Esophagus muscularis mucosa (tissue), 4 donors: Measurements from ENCODE around the gene CNTN6. TPM values are rescaled to one million over a fixed set of nuclear protein-coding genes. Genes with fewer than 3 reads are reported as not detected.

Source experiments
- DNase-seq: peaks from one replicate; pipeline ENCODE4 v3.0.0-alpha.2; 2017; ENCODE audit errors: extremely low spot score
- H3K27ac ChIP-seq, 4 donors: fragments of 200-600 bp; sonication (generic); replicated peaks in 1 of 4; 1 replicate in 3 of 4; 2 replicates in 1 of 4; pipeline ENCODE4 v1.5.1; 2016 to 2019; ENCODE audit warnings: mild to moderate bottlenecking in 1 of 4
- H3K27me3 ChIP-seq, 4 donors: fragments of 200-600 bp; sonication (generic); one replicate each; pipeline versions ENCODE4 v1.5.1 to v1.6.0; 2016 to 2019
- H3K36me3 ChIP-seq, 4 donors: fragments of 200-600 bp; sonication (generic); one replicate each; pipeline ENCODE4 v1.5.1; 2016 to 2019
- H3K4me1 ChIP-seq, 4 donors: fragments of 200-600 bp; sonication (generic); one replicate each; pipeline ENCODE4 v1.5.1; 2016 to 2019
- H3K4me3 ChIP-seq, 4 donors: fragments of 200-600 bp; sonication (generic); 1 replicate in 2 of 4; 2 replicates in 2 of 4; pipeline ENCODE4 v1.5.1; 2016 to 2019; ENCODE audit warnings: mild to moderate bottlenecking in 4 of 4, moderate library complexity in 1 of 4
- H3K9me3 ChIP-seq, 4 donors: fragments of 200-600 bp; sonication (generic); 1 replicate in 3 of 4; 2 replicates in 1 of 4; pipeline ENCODE4 v1.5.1; 2016 to 2019
- EP300 ChIP-seq: sonication (generic); formaldehyde crosslinking; IDR thresholded peaks from one replicate; pipeline ENCODE4 v1.6.1; 2017; ENCODE audit warnings: antibody characterized with exemption
- POLR2A ChIP-seq: fragments of 450-650 bp; IDR thresholded peaks from one replicate; pipeline ENCODE4 v1.6.1; 2017; ENCODE audit warnings: antibody characterized with exemption, moderate library complexity, mild to moderate bottlenecking, low read depth
- POLR2AphosphoS5 ChIP-seq, 2 donors: sonication (generic); formaldehyde crosslinking; IDR thresholded peaks; one replicate each; pipeline ENCODE4 v1.6.1; 2017; ENCODE audit warnings: antibody characterized with exemption in 2 of 2
- WGBS: methylation state at CpG from one replicate; pipeline ENCODE4 v1.1.5; 2018; 5-methylcytosine and 5-hydroxymethylcytosine counted together
- intact Hi-C: fragments of 100-400 bp; cut with DNase I; formaldehyde crosslinking; loops from one replicate; pipeline ENCODE4 v1.15.1; 2023
- small RNA-seq, 3 donors: library from RNA; depleted of rRNA; stranded (forward); fragments of <200 nt; gene quantifications; one replicate each; pipeline ENCODE3, GENCODE V24; 2016
- total RNA-seq, 4 donors: library from RNA; depleted of rRNA; stranded (reverse); fragments of >200 nt; gene quantifications; one replicate each; pipeline versions ENCODE4 v1.1.0 to v1.2.1, GENCODE V29; 2016
- TF ChIP-seq, protein P1 (sequence below), 3 experiments: fragments of 200-600 bp in 2 of 3; fragments of 450-650 bp in 1 of 3; sonication (generic) in 2 of 3; IDR thresholded peaks; one replicate each; pipeline ENCODE4 v1.5.1; 2017 to 2019; ENCODE audit warnings: antibody characterized with exemption in 3 of 3, mild to moderate bottlenecking in 2 of 3, moderate library complexity in 1 of 3

The CNTN6 gene
- total RNA-seq, 4 donors from 2014 or later, result 0.06 to 0.83 (median 0.17) TPM; not detected in 1

DNA sequence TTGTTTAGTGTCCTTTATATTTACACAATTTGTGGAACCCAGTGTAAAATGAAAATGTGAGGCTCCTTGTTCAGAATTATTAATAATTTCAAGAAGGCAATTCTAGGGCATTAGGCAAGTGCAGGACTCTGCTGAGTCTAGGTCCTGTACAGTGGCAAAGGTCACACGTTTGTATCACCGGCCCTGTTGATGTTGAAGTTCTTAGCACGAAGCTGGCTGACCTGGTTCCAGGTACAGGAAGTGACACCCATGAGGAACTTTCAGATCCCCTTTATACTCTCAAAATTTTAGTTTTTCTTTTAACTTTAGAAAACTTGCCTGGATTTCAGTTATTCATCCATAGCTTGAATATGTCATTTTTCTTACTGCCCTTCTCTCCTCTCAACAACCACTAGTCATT is 349.4 kb downstream of the CNTN6 start:
- 93% methylated on average over 3 of the region's 3 CpGs for WGBS
- Histone ChIP-seq H3K4me1 (no peaks in the 10 kb centered on the region), H3K36me3 (no peaks in the 10 kb centered on the region), H3K27me3 (no peaks in the 10 kb centered on the region), H3K4me3 (no peak overlapping the region), H3K9me3 (no peaks in the 10 kb centered on the region), H3K27ac (no peak overlapping the region)
- no peak for TF ChIP-seq EP300
- TF ChIP-seq, protein P1, sequence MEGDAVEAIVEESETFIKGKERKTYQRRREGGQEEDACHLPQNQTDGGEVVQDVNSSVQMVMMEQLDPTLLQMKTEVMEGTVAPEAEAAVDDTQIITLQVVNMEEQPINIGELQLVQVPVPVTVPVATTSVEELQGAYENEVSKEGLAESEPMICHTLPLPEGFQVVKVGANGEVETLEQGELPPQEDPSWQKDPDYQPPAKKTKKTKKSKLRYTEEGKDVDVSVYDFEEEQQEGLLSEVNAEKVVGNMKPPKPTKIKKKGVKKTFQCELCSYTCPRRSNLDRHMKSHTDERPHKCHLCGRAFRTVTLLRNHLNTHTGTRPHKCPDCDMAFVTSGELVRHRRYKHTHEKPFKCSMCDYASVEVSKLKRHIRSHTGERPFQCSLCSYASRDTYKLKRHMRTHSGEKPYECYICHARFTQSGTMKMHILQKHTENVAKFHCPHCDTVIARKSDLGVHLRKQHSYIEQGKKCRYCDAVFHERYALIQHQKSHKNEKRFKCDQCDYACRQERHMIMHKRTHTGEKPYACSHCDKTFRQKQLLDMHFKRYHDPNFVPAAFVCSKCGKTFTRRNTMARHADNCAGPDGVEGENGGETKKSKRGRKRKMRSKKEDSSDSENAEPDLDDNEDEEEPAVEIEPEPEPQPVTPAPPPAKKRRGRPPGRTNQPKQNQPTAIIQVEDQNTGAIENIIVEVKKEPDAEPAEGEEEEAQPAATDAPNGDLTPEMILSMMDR (IDR thresholded peaks at IDR 0.05), result no peak
- no peak for TF ChIP-seq POLR2A
- no peak for TF ChIP-seq POLR2AphosphoS5 (IDR thresholded peaks at IDR 0.05)
- DNase-seq, result no peak
- intact Hi-C loops, result no loop called here

DNA sequence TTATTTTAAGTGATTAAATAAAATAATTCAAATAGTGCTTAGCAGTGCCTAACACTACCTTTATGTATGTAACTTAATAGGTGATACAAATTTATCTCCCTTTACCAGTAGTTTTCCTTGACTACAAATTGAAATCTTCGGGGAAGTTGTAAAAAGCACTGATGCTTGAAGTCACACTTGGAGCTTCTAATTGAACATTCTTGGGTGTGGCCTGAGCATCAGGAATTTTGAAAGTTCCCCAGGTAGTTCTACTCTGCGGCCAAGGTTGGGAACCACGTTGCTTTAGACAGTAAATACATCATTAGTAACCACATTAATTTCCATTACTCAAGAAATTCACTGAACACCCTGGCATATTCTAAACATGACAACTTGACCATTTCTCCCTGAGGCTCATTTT is 351.4 kb downstream of the CNTN6 start:
- H3K9me3 ChIP-seq, result no peaks in the 10 kb centered on the region
- no peak for TF ChIP-seq POLR2AphosphoS5 (IDR thresholded peaks at IDR 0.05)
- TF ChIP-seq POLR2A, result no peak
- TF ChIP-seq, protein P1 (IDR thresholded peaks at IDR 0.05), result no peak
- no peak for TF ChIP-seq EP300
- no peak for DNase-seq
- intact Hi-C loops, result no loop called here
- no peak overlapping the region for H3K27ac ChIP-seq
- no peaks in the 10 kb centered on the region for H3K27me3 ChIP-seq
- H3K4me1 ChIP-seq, result no peaks in the 10 kb centered on the region
- no peaks in the 10 kb centered on the region for H3K36me3 ChIP-seq
- 82% methylated on average over 3 of the region's 3 CpGs for WGBS
- no peak overlapping the region for H3K4me3 ChIP-seq

DNA sequence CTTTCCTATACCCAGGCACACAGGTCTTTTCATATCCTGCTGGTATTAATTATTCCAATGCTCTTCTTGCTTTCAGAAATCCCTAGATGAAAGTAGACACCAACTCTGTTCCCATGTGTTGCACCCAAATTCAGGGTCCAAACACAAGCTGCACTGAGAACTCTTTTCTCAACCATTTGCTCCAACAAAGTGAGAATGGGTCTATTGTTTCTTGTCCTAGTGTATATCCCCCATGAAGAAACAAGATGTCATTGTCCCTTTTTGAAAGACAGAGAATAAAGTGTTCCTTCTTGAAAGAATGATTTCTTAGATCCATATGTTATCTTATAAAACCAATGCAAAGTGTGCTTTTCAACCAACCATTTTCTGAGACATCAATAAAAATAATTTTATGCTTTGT is 353.7 kb downstream of the CNTN6 start:
- Histone ChIP-seq H3K4me3 (no peak overlapping the region), H3K27me3 (no peaks in the 10 kb centered on the region), H3K9me3 (no peaks in the 10 kb centered on the region)

DNA sequence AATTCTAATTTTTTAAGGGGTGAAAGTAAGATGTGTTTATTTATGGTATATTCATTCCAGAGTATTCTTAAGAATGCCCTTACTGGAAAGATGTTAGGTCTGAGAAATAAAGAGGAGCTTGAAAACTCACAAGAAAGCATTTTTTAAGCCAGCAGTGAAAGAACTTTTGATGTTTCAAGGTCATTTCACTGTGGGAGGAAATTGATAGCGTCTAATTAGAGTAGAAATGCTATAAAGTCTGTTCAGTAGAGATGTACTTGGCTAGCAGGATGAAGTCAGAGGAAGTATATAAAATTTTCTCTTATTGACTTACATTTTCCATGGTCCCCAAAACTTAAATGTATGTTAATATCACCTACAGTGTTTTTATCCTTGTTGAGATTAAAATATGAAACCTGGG is 354.6 kb downstream of the CNTN6 start:
- Histone ChIP-seq H3K27ac (no peak overlapping the region), H3K4me3 (no peak overlapping the region), H3K9me3 (no peaks in the 10 kb centered on the region), H3K27me3 (no peaks in the 10 kb centered on the region), H3K4me1 (no peaks in the 10 kb centered on the region), H3K36me3 (no peaks in the 10 kb centered on the region)
- no peak for DNase-seq
- intact Hi-C loops, result no loop called here
- 58% methylated on average over 1 of the region's 1 CpG for WGBS
- no peak for TF ChIP-seq POLR2AphosphoS5 (IDR thresholded peaks at IDR 0.05)
- TF ChIP-seq EP300, result no peak

More for the DNA sequence above, 353.7 kb downstream of the CNTN6 start:
- no peaks in the 10 kb centered on the region for H3K36me3 ChIP-seq
- H3K4me1 ChIP-seq, result no peaks in the 10 kb centered on the region
- no peak overlapping the region for H3K27ac ChIP-seq
- intact Hi-C loops, result no loop called here
- TF ChIP-seq POLR2AphosphoS5 (IDR thresholded peaks at IDR 0.05) (no peak), POLR2A (no peak), EP300 (no peak)
- TF ChIP-seq, protein P1 (IDR thresholded peaks at IDR 0.05), result no peak
- no peak for DNase-seq

DNA sequence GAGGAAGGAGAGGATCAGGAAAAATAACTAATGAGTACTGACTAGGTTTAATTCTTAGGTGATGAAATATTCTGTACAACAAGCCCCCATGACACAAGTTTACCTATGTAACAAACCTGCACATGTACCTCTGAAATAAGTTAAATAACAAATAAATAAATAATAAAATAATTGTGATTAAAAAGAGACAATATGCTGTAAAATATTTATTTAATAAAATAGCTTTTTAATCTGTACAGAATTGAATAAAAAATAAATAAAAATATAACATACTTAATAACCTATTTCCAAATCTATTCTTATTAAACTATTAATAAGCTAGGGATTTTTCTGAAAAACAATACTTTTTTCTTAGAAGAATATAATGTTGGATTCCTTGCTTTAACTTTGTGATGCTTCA is 355.6 kb downstream of the CNTN6 start:
- Histone ChIP-seq H3K36me3 (no peaks in the 10 kb centered on the region), H3K4me1 (no peaks in the 10 kb centered on the region), H3K9me3 (no peaks in the 10 kb centered on the region), H3K27ac (no peak overlapping the region), H3K27me3 (no peaks in the 10 kb centered on the region), H3K4me3 (no peak overlapping the region)
- TF ChIP-seq POLR2A (no peak), EP300 (no peak), POLR2AphosphoS5 (IDR thresholded peaks at IDR 0.05) (no peak)
- TF ChIP-seq, protein P1 (IDR thresholded peaks at IDR 0.05), result no peak
- intact Hi-C loops, result no loop called here
- no peak for DNase-seq

Small RNA genes within 50 kb of the gene (small RNA-seq; reads per million reads assigned to genes)
- gene CRB3P1, result 0 reads per million in 3 donors
- 0 reads per million in 3 donors for gene RN7SL120P
